Neural progenitor cell (in vitro differentiated cells): ENCODE results near the gene TOMM22. TPM values are rescaled to one million over a fixed set of nuclear protein-coding genes. Genes with fewer than 3 reads are reported as not detected.

Experiments used
- DNase-seq: peaks from one replicate; pipeline ENCODE4 v3.0.0-alpha.2; 2016; ENCODE audit warnings: low spot score
- H2AFZ ChIP-seq: fragments of 200-600 bp; sonication (generic); replicated peaks from 2 replicates; pipeline ENCODE4 v1.6.1; 2016; ENCODE audit warnings: antibody characterized with exemption
- H3F3A ChIP-seq: fragments of 200-600 bp; sonication (generic); 2 replicates; pipeline ENCODE4 v1.6.1; 2016; ENCODE audit warnings: antibody characterized with exemption, low read depth
- H3K27ac ChIP-seq: fragments of 200-600 bp; sonication (generic); 2 replicates; pipeline ENCODE4 v1.5.1; 2016; ENCODE audit warnings: mild to moderate bottlenecking
- H3K27me3 ChIP-seq: fragments of 200-600 bp; sonication (generic); 2 replicates; pipeline ENCODE4 v1.6.1; 2016; ENCODE audit warnings: mild to moderate bottlenecking, moderate library complexity
- H3K36me3 ChIP-seq: fragments of 200-600 bp; sonication (generic); 2 replicates; pipeline ENCODE4 v1.5.1; 2016
- H3K4me1 ChIP-seq: fragments of 200-600 bp; sonication (generic); 2 replicates; pipeline ENCODE4 v1.6.1; 2016; ENCODE audit warnings: mixed run types
- H3K4me2 ChIP-seq: fragments of 200-600 bp; sonication (generic); 2 replicates; pipeline ENCODE4 v1.6.1; 2016
- H3K4me3 ChIP-seq: fragments of 200-600 bp; sonication (generic); 2 replicates; pipeline ENCODE4 v1.5.1; 2016
- H3K79me2 ChIP-seq: fragments of 200-600 bp; sonication (generic); 2 replicates; pipeline ENCODE4 v1.6.1; 2016; ENCODE audit warnings: low read depth
- H3K9ac ChIP-seq: fragments of 200-600 bp; sonication (generic); 2 replicates; pipeline ENCODE4 v1.6.1; 2016
- H3K9me3 ChIP-seq: fragments of 200-600 bp; sonication (generic); 2 replicates; pipeline ENCODE4 v1.5.1; 2016; ENCODE audit warnings: low read depth
- H4K20me1 ChIP-seq: fragments of 200-600 bp; sonication (generic); 2 replicates; pipeline ENCODE4 v1.6.1; 2016; ENCODE audit warnings: low read depth
- H3K27ac Mint-ChIP-seq: 3 replicates; pipeline ENCODE4 v1.8.0; 2021; ENCODE audit warnings: mixed read lengths
- H3K27me3 Mint-ChIP-seq: 2 replicates; pipeline ENCODE4 v1.8.0; 2022; ENCODE audit warnings: low read depth, mild to moderate bottlenecking, inconsistent platforms, moderate library complexity, mixed read lengths; ENCODE audit not compliant: insufficient read depth
- H3K36me3 Mint-ChIP-seq: 3 replicates; pipeline ENCODE4 v1.8.0; 2021; ENCODE audit warnings: mixed read lengths
- H3K4me1 Mint-ChIP-seq: 3 replicates; pipeline ENCODE4 v1.8.0; 2021; ENCODE audit warnings: mixed read lengths
- H3K4me3 Mint-ChIP-seq: 3 replicates; pipeline ENCODE4 v1.8.0; 2021; ENCODE audit warnings: mild to moderate bottlenecking, moderate library complexity, mixed read lengths
- H3K9me3 Mint-ChIP-seq: 3 replicates; pipeline ENCODE4 v1.8.0; 2020; ENCODE audit warnings: mixed read lengths
- CTCF ChIP-seq: fragments of 200-600 bp; sonication (generic); IDR thresholded peaks from 2 replicates; pipeline ENCODE4 v1.5.1; 2017; ENCODE audit warnings: antibody characterized with exemption, mild to moderate bottlenecking
- EZH2 ChIP-seq: fragments of 200-600 bp; sonication (generic); IDR thresholded peaks from 2 replicates; pipeline ENCODE4 v1.6.1; 2017; ENCODE audit warnings: antibody characterized with exemption, mild to moderate bottlenecking, moderate library complexity
- EZH2phosphoT487 ChIP-seq: fragments of 200-600 bp; sonication (generic); IDR thresholded peaks from 2 replicates; pipeline ENCODE4 v1.6.1; 2017; ENCODE audit warnings: antibody characterized with exemption
- total RNA-seq: library from RNA; depleted of rRNA; stranded (reverse); fragments of >200 nt; gene quantifications from 2 replicates; pipeline ENCODE4 v1.2.3, GENCODE V29; 2015; ENCODE audit warnings: low replicate concordance

The TOMM22 gene
- total RNA-seq, 1 donor from 2014 or later: 134 TPM

GRCh38 chr22:38729946-38730345, 48.2 kb downstream of the TOMM22 start:
- H3K9ac ChIP-seq: no peak overlapping the region
- peaks cover 13% of the 10 kb centered on the region for H3K36me3 Mint-ChIP-seq
- no peaks in the 10 kb centered on the region for H3K79me2 ChIP-seq
- H3K27ac ChIP-seq: no peak overlapping the region
- H3K4me3 Mint-ChIP-seq: no peak overlapping the region
- H3K4me1 ChIP-seq: no peaks in the 10 kb centered on the region
- peaks cover 16% of the 10 kb centered on the region for H4K20me1 ChIP-seq
- no peaks in the 10 kb centered on the region for H3K27me3 ChIP-seq
- TF ChIP-seq EZH2 (no peak), EZH2phosphoT487 (no peak), CTCF (no peak)
- H3K27ac Mint-ChIP-seq: no peak overlapping the region
- no peaks in the 10 kb centered on the region for H3K4me1 Mint-ChIP-seq
- H3F3A ChIP-seq: peaks cover 3% of the 10 kb centered on the region
- no peaks in the 10 kb centered on the region for H3K9me3 ChIP-seq
- no peaks in the 10 kb centered on the region for H3K36me3 ChIP-seq
- no peak overlapping the region for H3K4me3 ChIP-seq
- no peaks in the 10 kb centered on the region for H3K9me3 Mint-ChIP-seq
- no peak overlapping the region for H3K4me2 ChIP-seq
- DNase-seq: no peak
- H3K27me3 Mint-ChIP-seq: peaks cover 2% of the 10 kb centered on the region
- no peak overlapping the region for H2AFZ ChIP-seq

DNA sequence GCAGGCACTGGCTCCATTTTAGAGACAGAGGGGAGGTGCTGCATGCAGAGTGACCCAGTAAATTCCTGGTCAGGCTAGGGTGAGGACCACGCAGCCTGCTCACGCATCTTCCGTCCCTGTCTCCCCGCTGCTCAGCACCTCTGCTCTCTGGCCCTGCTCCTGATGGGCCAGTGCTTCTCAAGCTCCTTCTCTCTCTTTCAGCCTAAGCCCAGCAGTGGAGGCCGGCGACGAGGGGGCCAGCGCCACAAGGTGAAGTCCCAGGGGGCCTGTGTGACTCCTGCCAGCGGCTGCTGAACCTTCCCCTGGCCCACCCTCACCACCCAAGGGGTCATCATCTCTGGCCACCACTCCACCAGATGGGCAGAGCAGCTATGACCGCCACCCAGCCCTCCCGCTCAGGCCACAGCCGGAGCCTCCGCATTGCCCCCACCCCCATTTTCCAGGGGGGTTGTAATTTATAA, 48.7 kb downstream of the TOMM22 start:
- Histone ChIP-seq H3K79me2 (no peaks in the 10 kb centered on the region), H3F3A (peaks cover 3% of the 10 kb centered on the region), H3K9me3 (no peaks in the 10 kb centered on the region), H3K36me3 (no peaks in the 10 kb centered on the region), H2AFZ (no peak overlapping the region), H3K4me1 (no peaks in the 10 kb centered on the region), H3K27me3 (no peaks in the 10 kb centered on the region), H4K20me1 (peaks cover 11% of the 10 kb centered on the region), H3K4me3 (no peak overlapping the region), H3K27ac (no peak overlapping the region), H3K4me2 (no peak overlapping the region), H3K9ac (no peak overlapping the region)
- peaks cover 4% of the 10 kb centered on the region for H3K27me3 Mint-ChIP-seq
- peaks cover 10% of the 10 kb centered on the region for H3K36me3 Mint-ChIP-seq
- DNase-seq: no peak
- TF ChIP-seq EZH2phosphoT487 (no peak), EZH2 (no peak), CTCF (no peak)
- no peak overlapping the region for H3K4me3 Mint-ChIP-seq
- no peaks in the 10 kb centered on the region for H3K4me1 Mint-ChIP-seq
- no peak overlapping the region for H3K27ac Mint-ChIP-seq
- no peaks in the 10 kb centered on the region for H3K9me3 Mint-ChIP-seq

- Histone ChIP-seq H3K4me1 (no peaks in the 10 kb centered on the region), H3K4me3 (no peak overlapping the region), H3F3A (peaks cover 3% of the 10 kb centered on the region), H4K20me1 (peaks cover 10% of the 10 kb centered on the region), H3K9ac (no peak overlapping the region), H3K9me3 (no peaks in the 10 kb centered on the region), H3K79me2 (no peaks in the 10 kb centered on the region), H3K4me2 (no peak overlapping the region), H3K36me3 (no peaks in the 10 kb centered on the region), H2AFZ (no peak overlapping the region), H3K27me3 (no peaks in the 10 kb centered on the region), H3K27ac (no peak overlapping the region)
- Mint-ChIP-seq H3K4me3 (no peak overlapping the region), H3K4me1 (no peaks in the 10 kb centered on the region), H3K9me3 (no peaks in the 10 kb centered on the region), H3K27me3 (peaks cover 4% of the 10 kb centered on the region), H3K27ac (no peak overlapping the region), H3K36me3 (peaks cover 9% of the 10 kb centered on the region)
- no peak for DNase-seq
- no peak for TF ChIP-seq EZH2
- TF ChIP-seq EZH2phosphoT487: no peak
- TF ChIP-seq CTCF: no peak
Observed at GRCh38 chr22:38731703-38732161, 50.0 kb downstream of the TOMM22 start.
